HPDE6-E6E7 (cell line): ENCODE data around the gene LHX4.

Source experiments
- DNase-seq: peaks from one replicate; pipeline ENCODE4 v3.0.0; 2011; ENCODE audit warnings: missing footprints; ENCODE audit errors: extremely low spot score

Gene LHX4

GRCh38 chr1:180271272-180272255, 41.5 kb downstream of the LHX4 start:
- DNase-seq: peak; percentile 20

GRCh38 chr1:180272395-180272794, 42.3 kb downstream of the LHX4 start:
- DNase-seq: no peak

DNA sequence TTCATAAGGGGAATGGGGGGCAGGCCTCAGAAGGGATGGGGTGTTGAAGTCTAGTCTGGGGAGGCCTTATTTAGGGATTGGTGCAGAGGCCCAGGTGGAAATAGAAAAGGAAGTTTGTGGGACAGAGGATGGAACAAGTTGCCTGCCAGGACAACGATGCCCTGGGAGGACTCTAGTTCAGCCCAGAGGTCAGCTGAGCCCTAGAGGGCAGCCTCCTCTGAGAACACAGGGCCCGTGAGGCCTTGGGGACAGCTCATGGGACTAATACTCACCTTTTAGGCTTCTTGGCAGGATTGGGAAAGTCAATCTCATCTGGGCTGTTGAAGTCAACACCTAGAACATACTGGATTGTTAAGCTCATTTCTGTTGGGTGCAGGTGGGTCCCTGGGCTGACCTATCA, 43.0 kb downstream of the LHX4 start:
- no peak for DNase-seq

DNA sequence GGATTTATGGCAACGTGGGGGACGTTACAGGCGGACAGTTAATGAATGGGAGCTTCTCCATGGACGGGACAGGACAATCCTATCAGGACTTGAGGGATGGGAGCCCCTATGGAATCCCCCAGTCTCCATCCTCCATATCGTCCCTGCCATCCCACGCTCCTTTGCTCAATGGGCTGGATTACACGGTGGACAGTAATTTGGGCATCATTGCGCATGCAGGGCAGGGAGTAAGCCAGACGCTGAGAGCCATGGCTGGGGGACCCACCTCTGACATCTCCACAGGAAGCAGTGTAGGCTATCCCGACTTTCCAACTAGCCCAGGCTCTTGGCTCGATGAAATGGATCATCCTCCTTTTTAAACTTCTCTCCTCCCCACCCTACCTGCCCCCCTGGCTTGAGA, 44.2 kb downstream of the LHX4 start:
- no peak for DNase-seq

DNA sequence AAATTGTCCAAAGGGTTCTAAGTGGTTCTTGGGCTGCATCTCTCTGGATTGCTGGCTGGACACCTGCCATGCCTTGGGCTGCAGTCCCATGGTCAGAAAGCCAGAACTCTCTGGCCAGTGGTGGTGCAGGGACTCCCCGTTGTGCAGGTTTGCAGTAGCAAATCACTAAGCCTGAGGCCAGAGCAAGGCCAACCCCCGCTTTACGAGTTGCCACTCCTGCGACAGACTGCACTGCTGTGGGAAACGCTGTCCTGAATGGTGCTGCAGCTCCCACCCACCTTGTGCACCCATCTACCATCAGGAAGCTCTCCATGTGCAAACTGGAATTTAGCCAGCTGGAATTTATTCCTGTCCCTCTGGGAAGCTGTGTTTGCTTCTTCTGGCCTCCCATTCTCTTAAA, 45.7 kb downstream of the LHX4 start:
- DNase-seq: no peak

GRCh38 chr1:180277476-180278193, 47.6 kb downstream of the LHX4 start:
- DNase-seq: no peak

GRCh38 chr1:180278194-180278515, 48.1 kb downstream of the LHX4 start:
- DNase-seq: no peak

GRCh38 chr1:180278596-180279395, 48.7 kb downstream of the LHX4 start:
- no peak for DNase-seq

GRCh38 chr1:180279651-180280050, 49.6 kb downstream of the LHX4 start:
- no peak for DNase-seq

GRCh38 chr1:180280617-180281016, 50.6 kb downstream of the LHX4 start:
- no peak for DNase-seq

DNA sequence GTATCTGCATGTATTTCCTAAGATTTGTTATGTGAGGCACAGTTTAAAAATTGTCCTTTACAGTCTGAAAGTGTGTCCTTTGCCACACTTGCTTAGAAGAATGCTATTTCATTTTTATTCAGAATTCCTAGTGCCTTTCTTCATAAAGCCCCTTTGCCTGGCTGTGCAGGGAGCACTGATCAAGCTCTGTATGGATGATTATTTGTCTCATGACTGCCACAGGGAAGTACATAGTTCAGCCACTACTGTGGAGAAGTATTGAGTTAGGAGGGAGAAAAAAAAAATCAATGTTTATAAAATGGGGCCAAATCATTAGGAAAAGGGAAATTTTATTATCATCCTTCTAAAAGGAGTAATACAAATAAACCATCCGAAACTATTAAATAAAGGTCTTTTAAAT, 51.4 kb downstream of the LHX4 start:
- no peak for DNase-seq

DNA sequence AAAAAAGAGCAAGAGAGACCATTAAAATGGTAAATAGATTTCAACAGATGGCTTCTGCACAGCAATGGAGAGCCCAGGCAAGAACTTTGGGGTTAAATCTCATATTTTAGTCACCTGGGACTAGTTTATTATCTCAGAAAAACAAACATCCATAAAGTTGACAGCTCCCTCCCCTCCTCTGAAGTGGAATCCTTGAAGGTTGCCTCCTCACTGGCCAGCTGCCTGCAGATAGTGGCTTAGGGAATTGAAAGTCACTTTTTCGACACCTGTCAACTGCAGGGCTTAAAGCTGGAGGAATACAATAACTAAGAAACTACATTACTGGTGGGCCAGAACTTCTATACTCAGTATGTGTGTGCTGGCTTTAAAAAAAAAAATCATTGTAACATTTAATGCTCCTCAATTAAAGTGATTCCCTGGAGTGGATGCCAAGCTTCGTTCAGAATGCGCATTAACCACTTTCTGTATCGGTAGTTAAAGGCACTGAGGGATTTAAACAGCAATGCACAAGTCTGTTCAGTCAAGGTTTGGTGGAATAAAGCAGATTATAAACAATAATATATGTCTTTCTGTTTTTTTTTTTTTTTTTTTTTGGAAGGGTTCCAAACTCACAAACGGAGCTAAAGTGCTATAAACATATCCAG, 52.5 kb downstream of the LHX4 start:
- no peak for DNase-seq

DNA sequence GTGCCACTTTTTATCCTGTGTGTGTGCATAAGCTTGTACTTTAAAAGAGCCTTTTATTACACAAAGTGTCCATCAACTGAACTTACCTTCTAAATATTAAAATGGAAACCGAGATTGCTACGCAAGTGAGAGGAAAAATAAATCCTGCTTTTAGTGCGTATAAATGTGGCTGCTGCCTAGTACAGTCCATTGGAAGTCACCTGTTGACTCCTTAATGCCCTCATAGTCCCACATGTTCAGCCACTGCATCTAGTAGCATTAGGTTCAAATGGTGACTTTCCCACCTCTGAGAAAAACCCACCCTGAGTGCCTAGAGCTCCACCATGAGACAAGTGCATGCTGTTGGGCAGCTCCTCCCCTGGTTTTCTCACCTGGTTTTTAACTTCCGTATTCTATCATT, 53.0 kb downstream of the LHX4 start:
- DNase-seq: no peak

DNA sequence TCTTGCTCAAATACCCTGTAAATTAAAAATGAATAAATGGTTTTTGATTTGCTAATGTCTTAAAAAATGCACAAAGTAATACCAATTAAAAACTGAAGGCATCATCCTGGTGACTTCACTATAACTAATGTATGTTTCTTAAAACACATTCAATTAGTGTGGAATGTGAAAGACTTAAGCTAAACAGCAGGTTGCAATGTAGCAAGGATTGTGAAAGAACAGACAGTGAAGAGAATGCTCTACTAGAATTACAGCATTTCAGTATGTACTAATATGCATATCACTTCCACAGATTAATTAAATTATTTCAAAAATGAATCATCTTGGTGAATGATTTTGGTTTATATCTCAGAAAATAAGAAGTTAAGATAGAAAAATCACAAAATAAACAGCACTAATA, 56.4 kb downstream of the LHX4 start:
- DNase-seq: no peak

DNA sequence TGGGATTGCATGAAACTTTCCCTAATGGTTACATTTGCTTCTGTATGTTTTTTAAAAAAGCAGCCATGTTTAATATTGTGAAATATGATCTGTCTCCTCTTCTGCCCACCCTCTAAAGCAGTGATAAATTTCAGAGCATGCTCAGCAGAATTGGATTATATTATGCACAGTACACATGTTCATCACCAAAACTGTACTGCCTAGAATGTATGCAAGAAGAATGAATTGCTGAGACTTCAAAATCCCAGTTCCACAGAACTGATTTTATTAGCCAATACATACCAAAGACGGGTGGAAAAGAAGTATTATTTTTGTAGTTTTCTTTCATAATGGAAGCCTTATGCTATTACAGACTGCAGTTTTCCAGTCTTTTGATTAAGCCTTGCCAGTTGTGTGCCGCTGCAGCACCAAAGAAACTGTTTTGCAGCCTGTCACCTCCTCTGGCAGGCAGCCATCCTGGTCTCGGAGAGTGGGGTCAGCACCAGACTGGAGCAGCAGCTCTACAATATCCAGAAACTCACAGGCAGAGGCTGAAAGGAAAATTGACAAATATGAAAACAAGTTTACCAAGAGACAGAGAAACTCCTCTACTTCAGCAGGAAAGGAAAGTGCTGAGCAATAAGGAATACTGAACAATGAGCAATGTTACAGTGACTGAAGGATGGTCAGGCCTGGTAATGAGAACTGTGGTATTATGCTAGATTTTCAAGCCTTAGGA, 58.1 kb downstream of the LHX4 start:
- DNase-seq: no peak

- no peak for DNase-seq
These were observed 58.9 kb downstream of the LHX4 start for GRCh38 chr1:180288940-180289339.

- DNase-seq: no peak
These were observed 60.4 kb downstream of the LHX4 start for GRCh38 chr1:180290265-180291001.

GRCh38 chr1:180291004-180291403, 60.9 kb downstream of the LHX4 start:
- no peak for DNase-seq

GRCh38 chr1:180294711-180295110, 64.6 kb downstream of the LHX4 start:
- DNase-seq: no peak

DNA sequence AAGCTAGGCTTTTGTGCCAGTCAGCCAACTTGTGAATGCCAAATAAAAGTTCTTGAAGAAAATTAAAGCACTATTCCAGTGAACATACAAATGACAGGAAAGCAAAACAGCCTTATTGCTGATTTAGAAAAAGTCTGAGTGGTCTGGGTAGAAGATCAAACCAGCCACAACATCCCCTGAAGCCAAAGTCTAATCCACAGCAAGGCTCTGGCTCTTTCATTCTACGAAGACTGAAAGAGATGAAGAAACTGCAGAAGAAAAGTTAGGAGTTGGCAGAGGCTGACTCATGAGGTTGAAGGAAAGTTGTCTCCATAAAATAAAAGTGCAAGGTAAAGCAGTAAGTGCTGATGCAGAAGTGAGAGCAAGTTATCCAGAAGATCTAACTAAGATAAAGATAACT, 65.9 kb downstream of the LHX4 start:
- DNase-seq: no peak
